Hepatocyte (in vitro differentiated cells): ENCODE data around the gene AUTS2. TPM values are rescaled to one million over a fixed set of nuclear protein-coding genes. Genes with fewer than 3 reads are reported as not detected.

Experiments used
- DNase-seq: peaks from one replicate; pipeline ENCODE4 v3.0.0-alpha.2; 2016; ENCODE audit warnings: low spot score
- H2AFZ ChIP-seq: fragments of 200-600 bp; sonication (generic); 2 replicates; pipeline ENCODE4 v1.6.0; 2016; ENCODE audit warnings: antibody characterized with exemption, mild to moderate bottlenecking
- H3K27ac ChIP-seq: fragments of 200-600 bp; sonication (generic); 2 replicates; pipeline ENCODE4 v1.5.1; 2016; ENCODE audit warnings: mild to moderate bottlenecking
- H3K27me3 ChIP-seq: fragments of 200-600 bp; sonication (generic); 2 replicates; pipeline ENCODE4 v1.6.1; 2016
- H3K36me3 ChIP-seq: fragments of 200-600 bp; sonication (generic); replicated peaks from 2 replicates; pipeline ENCODE4 v1.5.1; 2016; ENCODE audit warnings: low read depth; ENCODE audit not compliant: insufficient read depth
- H3K4me1 ChIP-seq: fragments of 200-600 bp; sonication (generic); 2 replicates; pipeline ENCODE4 v1.5.1; 2016; ENCODE audit warnings: mild to moderate bottlenecking, moderate library complexity; ENCODE audit not compliant: insufficient read depth
- H3K4me2 ChIP-seq: fragments of 200-600 bp; sonication (generic); 2 replicates; pipeline ENCODE4 v1.6.0; 2016
- H3K4me3 ChIP-seq: fragments of 200-600 bp; sonication (generic); 2 replicates; pipeline ENCODE4 v1.5.1; 2016; ENCODE audit warnings: mild to moderate bottlenecking
- H3K79me2 ChIP-seq: fragments of 200-600 bp; sonication (generic); 2 replicates; pipeline ENCODE4 v1.6.0; 2017; ENCODE audit warnings: mild to moderate bottlenecking
- H3K9me2 ChIP-seq: fragments of 200-600 bp; sonication (generic); replicated peaks from 2 replicates; pipeline ENCODE4 v1.6.0; 2017; ENCODE audit warnings: mild to moderate bottlenecking; ENCODE audit not compliant: insufficient read depth
- H3K9me3 ChIP-seq: fragments of 200-600 bp; sonication (generic); 2 replicates; pipeline ENCODE4 v1.5.1; 2016; ENCODE audit warnings: low read depth, mild to moderate bottlenecking
- H4K20me1 ChIP-seq: fragments of 200-600 bp; sonication (generic); 2 replicates; pipeline ENCODE4 v1.6.0; 2016; ENCODE audit warnings: mild to moderate bottlenecking; ENCODE audit not compliant: insufficient read depth, poor library complexity, severe bottlenecking
- EZH2 ChIP-seq: fragments of 200-600 bp; sonication (generic); IDR thresholded peaks from 2 replicates; pipeline ENCODE4 v1.6.1; 2016; ENCODE audit warnings: antibody characterized with exemption, mild to moderate bottlenecking, borderline replicate concordance
- EZH2phosphoT487 ChIP-seq: fragments of 200-600 bp; sonication (generic); IDR thresholded peaks from one replicate; pipeline ENCODE4 v1.6.1; 2018; ENCODE audit warnings: antibody characterized with exemption, mild to moderate bottlenecking, low read depth, moderate library complexity; ENCODE audit not compliant: unreplicated experiment, severe bottlenecking
- WGBS: methylation state at CpG from one replicate; pipeline ENCODE4 v1.1.6; 2016; ENCODE audit warnings: low lambda C conversion rate; ENCODE audit errors: missing lambda C conversion rate; 5-methylcytosine and 5-hydroxymethylcytosine counted together
- polyA plus RNA-seq: library from polyadenylated mRNA; unstranded; fragments of >200 nt; fragmentation: Nextera tagmentation; extraction: Ambion mirVana; gene quantifications from 2 replicates; pipeline ENCODE4 v1.2.1, GENCODE V29; 2016
- total RNA-seq: library from RNA; depleted of rRNA; stranded (reverse); fragments of >200 nt; gene quantifications from 2 replicates; pipeline ENCODE4 v1.2.3, GENCODE V29; 2014
- TF ChIP-seq, protein P1 (sequence below): fragments of 200-600 bp; sonication (generic); IDR thresholded peaks from 2 replicates; pipeline ENCODE4 v1.5.1; 2016; ENCODE audit warnings: antibody characterized with exemption, mild to moderate bottlenecking; ENCODE audit not compliant: poor library complexity

Gene AUTS2
- total and polyA plus RNA-seq, 2 experiments from 2014 or later = 34.4 to 40.9 TPM

DNA sequence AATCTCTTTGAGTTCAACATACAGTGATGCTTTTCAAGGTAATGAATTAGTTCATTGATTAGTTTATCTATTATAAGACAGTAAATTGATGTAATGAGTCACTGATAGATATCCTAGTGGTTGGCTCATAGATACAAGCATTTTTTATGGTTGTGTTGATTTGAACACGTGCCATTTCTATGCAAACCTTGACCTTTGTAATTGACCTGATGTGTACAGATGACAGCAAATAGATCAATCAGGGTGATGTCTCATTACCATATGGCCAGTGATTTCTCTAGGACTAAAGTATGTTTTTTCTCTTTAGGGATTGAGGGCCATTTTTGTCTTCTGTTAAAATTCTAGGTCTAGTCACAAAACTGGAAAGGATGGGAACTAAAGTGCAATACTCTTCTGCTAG lies 773.4 kb downstream of the AUTS2 start:
- no peak for TF ChIP-seq EZH2
- no peak for TF ChIP-seq EZH2phosphoT487
- TF ChIP-seq, protein P1, sequence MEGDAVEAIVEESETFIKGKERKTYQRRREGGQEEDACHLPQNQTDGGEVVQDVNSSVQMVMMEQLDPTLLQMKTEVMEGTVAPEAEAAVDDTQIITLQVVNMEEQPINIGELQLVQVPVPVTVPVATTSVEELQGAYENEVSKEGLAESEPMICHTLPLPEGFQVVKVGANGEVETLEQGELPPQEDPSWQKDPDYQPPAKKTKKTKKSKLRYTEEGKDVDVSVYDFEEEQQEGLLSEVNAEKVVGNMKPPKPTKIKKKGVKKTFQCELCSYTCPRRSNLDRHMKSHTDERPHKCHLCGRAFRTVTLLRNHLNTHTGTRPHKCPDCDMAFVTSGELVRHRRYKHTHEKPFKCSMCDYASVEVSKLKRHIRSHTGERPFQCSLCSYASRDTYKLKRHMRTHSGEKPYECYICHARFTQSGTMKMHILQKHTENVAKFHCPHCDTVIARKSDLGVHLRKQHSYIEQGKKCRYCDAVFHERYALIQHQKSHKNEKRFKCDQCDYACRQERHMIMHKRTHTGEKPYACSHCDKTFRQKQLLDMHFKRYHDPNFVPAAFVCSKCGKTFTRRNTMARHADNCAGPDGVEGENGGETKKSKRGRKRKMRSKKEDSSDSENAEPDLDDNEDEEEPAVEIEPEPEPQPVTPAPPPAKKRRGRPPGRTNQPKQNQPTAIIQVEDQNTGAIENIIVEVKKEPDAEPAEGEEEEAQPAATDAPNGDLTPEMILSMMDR = no peak
- H3K27ac ChIP-seq = no peak overlapping the region
- no peaks in the 10 kb centered on the region for H3K4me1 ChIP-seq
- WGBS = 59% methylated on average over 1 of the region's 1 CpG
- no peak overlapping the region for H3K4me2 ChIP-seq
- no peak for DNase-seq
- no peaks in the 10 kb centered on the region for H3K36me3 ChIP-seq
- H3K9me2 ChIP-seq = no peaks in the 10 kb centered on the region
- H4K20me1 ChIP-seq = no peaks in the 10 kb centered on the region
- no peak overlapping the region for H2AFZ ChIP-seq
- no peaks in the 10 kb centered on the region for H3K9me3 ChIP-seq
- H3K4me3 ChIP-seq = no peak overlapping the region
- H3K27me3 ChIP-seq = no peaks in the 10 kb centered on the region
- no peaks in the 10 kb centered on the region for H3K79me2 ChIP-seq

DNA sequence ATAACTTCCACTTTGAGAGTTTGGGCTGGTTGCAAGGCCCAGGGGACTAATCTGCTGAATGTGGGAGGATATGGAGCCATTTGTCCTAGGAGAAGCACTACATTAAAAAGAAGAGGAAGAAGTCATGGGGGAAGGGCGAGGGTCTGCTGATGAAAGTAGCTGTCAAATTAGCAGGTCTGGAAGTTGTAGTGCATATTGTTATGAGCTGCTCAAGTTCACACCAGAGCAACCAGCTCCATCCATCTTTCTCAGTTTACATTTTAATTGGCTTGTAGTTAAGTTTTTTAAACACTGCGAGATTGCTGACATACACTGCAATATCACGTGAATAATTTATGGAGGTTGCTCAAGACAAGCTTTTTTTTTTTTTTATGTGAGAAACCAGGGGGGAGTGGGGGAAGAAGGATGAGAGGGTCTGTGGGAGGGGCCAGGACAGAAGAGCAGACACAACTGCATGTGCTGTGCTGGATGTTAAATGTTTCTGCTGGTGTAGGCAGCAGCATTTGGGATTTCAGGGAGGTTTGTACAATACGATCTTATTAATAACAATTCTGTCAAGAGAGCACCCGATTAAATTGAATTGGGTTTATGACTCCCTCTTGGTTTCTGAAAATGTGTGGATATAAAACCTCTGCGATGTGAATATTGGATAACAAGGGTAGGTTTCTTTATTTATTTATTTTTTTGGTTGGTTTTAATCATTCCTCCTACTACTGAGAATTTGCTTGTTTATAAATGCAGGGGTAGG lies 774.7 kb downstream of the AUTS2 start:
- Histone ChIP-seq H3K79me2 (no peaks in the 10 kb centered on the region), H3K36me3 (no peaks in the 10 kb centered on the region), H3K4me2 (no peak overlapping the region), H3K4me1 (no peaks in the 10 kb centered on the region), H3K27me3 (no peaks in the 10 kb centered on the region), H3K9me2 (no peaks in the 10 kb centered on the region), H3K4me3 (no peak overlapping the region), H3K9me3 (no peaks in the 10 kb centered on the region), H3K27ac (no peak overlapping the region), H2AFZ (no peak overlapping the region), H4K20me1 (no peaks in the 10 kb centered on the region)
- WGBS = 75% methylated on average over 6 of the region's 6 CpGs
- TF ChIP-seq, protein P1 = no peak
- TF ChIP-seq EZH2phosphoT487 (no peak), EZH2 (no peak)
- DNase-seq = no peak

DNA sequence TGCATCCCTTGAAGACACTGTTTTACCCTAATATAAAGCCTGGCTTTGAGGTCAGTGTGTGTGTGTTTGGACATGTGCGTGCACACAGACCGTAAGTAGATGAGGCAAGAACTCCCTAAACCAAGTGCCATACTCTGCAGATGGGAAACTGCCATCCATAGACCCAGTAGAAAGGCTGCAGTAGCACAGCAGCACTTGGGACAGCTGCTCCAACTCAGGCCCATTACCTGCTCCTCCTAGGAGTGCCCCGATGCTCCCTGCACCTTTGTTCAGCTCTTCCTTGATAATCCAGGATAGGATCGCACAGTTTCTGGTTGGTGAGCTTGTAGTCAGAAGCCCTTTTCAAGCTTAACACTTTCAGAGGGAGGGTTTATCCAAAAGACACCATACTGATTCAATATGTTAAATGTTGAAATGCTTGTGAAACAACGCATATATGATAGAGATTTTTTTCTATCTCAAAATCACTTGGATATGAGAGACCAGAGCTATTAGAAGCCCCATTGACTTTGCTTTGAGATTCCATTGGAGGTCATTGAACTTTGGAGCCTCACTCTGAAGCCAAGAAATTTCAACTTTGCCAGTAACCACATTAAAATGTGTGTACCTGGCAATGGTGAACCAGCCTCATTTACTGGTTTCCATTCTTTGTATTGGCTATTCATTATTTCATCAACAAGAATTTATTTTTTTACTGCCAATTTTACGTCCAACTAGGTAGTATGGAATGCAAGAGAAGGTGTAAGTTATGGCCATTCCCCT lies 776.7 kb downstream of the AUTS2 start:
- Histone ChIP-seq H3K9me2 (no peaks in the 10 kb centered on the region), H3K27ac (no peak overlapping the region), H3K9me3 (no peaks in the 10 kb centered on the region), H3K4me2 (no peak overlapping the region), H3K4me3 (no peak overlapping the region), H3K36me3 (no peaks in the 10 kb centered on the region), H4K20me1 (no peaks in the 10 kb centered on the region), H3K79me2 (no peaks in the 10 kb centered on the region), H2AFZ (no peak overlapping the region), H3K4me1 (no peaks in the 10 kb centered on the region), H3K27me3 (no peaks in the 10 kb centered on the region)
- DNase-seq = no peak
- 96% methylated on average over 6 of the region's 6 CpGs for WGBS
- TF ChIP-seq, protein P1 = no peak
- no peak for TF ChIP-seq EZH2
- TF ChIP-seq EZH2phosphoT487 = no peak
